Activated T-helper 1 cell treated with Interleukin-2 at 50 U/mL for 16 hours (primary cell): Measurements from ENCODE around the gene PCDHGA4.
"Not testable (repeated sequence)": the region's sequence is repeated elsewhere in the genome, so short reads cannot be mapped to it uniquely, and the experiment has no call there.

ENCODE experiments used
- DNase-seq: peaks from one replicate; pipeline ENCODE4 v3.0.0-alpha.2; 2020; ENCODE audit warnings: low read depth

Gene PCDHGA4

DNA sequence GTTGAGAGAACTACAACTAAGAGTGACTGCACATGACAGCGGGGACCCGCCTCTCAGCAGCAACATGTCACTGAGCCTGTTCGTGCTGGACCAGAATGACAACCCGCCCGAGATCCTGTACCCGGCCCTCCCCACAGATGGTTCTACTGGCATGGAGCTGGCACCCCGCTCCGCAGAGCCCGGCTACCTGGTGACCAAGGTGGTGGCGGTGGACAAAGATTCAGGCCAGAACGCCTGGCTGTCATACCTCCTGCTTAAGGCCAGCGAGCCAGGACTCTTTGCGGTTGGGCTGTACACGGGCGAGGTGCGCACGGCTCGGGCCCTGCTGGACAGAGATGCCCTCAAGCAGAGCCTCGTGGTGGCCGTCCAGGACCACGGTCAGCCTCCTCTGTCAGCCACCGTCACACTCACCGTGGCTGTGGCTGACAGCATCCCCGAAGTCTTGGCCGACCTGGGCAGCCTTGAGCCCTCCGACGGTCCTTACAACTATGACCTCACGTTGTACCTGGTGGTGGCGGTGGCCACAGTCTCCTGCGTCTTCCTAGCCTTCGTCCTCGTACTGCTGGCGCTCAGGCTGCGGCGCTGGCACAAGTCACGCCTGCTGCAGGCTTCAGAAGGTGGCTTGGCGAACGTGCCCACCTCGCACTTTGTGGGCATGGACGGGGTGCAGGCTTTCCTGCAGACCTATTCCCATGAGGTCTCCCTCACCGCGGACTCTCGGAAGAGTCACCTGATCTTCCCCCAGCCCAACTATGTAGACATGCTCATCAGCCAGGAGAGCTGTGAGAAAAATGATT is 29.8 kb downstream of the PCDHGA4 start:
- DNase-seq: no peak

GRCh38 chr5:141387557-141388311 is 32.9 kb downstream of the PCDHGA4 start, which contains the start of gene PCDHGB4:
TSS of gene PCDHGB4 (plus strand) at chr5:141387698. CDS start at chr5:141387885, 187 bp downstream.
- DNase-seq: not testable (repeated sequence)

DNA sequence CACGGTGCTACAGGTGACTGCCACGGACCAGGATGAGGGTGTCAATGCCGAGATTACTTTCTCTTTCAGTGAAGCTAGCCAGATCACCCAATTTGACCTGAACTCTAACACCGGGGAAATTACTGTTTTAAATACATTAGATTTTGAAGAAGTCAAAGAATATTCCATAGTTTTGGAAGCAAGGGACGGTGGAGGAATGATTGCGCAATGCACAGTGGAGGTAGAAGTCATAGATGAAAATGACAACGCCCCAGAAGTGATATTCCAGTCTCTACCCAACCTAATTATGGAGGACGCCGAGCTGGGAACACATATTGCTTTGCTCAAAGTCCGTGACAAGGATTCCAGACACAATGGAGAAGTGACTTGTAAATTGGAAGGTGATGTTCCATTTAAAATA is 33.8 kb downstream of the PCDHGA4 start:
- DNase-seq: no peak

GRCh38 chr5:141389153-141390042 is 34.6 kb downstream of the PCDHGA4 start:
- no peak for DNase-seq

GRCh38 chr5:141392429-141393198 is 37.8 kb downstream of the PCDHGA4 start, which contains the start of gene PCDHGA8:
TSS of gene PCDHGA8 (plus strand) at chr5:141392633. CDS start at chr5:141392814, 181 bp downstream.
- DNase-seq: no peak

DNA sequence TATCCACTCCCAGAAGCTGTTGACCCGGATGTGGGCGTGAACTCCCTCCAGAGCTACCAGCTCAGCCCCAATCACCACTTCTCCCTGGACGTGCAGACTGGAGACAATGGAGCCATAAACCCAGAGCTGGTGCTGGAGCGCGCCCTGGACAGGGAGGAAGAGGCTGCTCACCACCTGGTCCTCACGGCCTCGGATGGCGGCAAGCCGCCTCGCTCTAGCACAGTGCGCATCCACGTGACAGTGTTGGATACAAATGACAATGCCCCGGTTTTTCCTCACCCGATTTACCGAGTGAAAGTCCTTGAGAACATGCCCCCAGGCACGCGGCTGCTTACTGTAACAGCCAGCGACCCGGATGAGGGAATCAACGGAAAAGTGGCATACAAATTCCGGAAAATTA is 38.4 kb downstream of the PCDHGA4 start:
- no peak for DNase-seq

DNA sequence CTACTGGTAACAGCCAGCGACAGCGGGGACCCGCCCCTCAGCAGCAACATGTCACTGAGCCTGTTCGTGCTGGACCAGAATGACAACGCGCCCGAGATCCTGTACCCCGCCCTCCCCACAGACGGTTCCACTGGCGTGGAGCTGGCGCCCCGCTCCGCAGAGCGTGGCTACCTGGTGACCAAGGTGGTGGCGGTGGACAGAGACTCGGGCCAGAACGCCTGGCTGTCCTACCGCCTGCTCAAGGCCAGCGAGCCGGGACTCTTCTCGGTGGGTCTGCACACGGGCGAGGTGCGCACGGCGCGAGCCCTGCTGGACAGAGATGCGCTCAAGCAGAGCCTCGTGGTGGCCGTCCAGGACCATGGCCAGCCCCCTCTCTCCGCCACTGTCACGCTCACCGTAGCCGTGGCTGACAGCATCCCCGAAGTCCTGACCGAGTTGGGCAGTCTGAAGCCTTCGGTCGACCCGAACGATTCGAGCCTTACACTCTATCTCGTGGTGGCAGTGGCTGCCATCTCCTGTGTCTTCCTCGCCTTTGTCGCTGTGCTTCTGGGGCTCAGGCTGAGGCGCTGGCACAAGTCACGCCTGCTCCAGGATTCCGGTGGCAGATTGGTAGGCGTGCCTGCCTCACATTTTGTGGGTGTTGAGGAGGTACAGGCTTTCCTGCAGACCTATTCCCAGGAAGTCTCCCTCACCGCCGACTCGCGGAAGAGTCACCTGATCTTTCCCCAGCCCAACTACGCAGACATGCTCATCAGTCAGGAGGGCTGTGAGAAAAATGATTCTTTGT is 39.8 kb downstream of the PCDHGA4 start:
- DNase-seq: not testable (repeated sequence)

DNA sequence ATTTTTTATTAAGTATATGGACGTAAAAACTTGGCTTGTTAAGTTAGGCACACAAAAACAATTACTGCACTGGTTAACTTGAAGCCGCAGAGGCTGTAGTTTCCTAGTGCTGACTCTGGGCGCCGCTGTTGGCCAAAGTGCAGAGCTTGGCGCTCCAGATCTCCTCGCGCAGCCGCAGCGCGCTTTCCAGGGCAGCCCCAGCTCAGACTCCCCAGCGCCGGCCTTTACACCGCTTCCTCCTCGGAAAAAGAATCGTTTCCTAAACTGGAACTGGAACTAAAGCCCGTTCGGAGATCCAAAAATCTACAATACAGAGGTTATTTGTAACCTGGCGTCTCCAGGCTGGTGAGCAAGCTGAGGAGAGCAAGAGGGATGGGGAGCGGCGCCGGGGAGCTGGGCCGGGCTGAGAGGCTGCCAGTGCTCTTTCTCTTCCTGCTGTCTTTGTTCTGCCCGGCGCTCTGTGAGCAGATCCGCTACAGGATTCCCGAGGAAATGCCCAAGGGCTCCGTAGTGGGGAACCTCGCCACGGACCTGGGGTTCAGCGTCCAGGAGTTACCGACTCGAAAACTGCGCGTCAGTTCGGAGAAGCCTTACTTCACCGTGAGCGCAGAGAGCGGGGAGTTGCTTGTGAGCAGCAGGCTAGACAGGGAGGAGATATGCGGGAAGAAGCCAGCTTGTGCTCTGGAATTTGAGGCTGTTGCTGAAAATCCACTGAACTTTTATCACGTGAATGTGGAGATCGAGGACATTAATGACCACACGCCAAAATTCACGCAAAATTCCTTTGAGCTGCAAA is 43.1 kb downstream of the PCDHGA4 start, which contains the start of gene PCDHGB5:
Gene PCDHGB5, plus strand, starts transcription at position 192 of the 796 bp plus-strand sequence. Its CDS starts 181 bp downstream, at position 373.
- DNase-seq: not testable (repeated sequence)

- no peak for DNase-seq
Observed at GRCh38 chr5:141398608-141399007, 43.8 kb downstream of the PCDHGA4 start.

DNA sequence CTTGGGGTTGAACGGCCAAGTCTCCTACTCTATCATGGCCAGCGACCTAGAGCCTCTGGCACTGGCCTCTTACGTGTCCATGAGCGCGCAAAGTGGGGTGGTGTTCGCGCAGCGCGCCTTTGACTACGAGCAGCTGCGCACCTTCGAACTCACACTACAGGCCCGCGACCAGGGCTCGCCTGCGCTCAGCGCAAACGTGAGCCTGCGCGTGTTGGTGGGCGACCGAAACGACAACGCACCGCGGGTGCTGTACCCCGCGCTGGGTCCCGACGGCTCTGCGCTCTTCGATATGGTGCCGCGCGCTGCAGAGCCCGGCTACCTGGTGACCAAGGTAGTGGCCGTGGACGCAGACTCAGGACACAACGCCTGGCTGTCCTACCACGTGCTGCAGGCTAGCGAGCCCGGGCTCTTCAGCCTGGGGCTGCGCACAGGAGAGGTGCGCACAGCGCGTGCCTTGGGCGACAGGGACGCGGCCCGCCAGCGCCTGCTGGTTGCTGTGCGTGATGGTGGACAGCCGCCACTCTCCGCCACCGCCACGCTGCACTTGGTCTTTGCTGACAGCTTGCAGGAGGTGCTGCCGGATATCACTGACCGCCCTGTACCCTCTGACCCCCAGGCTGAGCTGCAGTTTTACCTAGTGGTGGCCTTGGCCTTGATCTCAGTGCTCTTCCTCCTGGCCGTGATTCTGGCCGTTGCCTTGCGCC is 44.9 kb downstream of the PCDHGA4 start:
- DNase-seq: no peak

DNA sequence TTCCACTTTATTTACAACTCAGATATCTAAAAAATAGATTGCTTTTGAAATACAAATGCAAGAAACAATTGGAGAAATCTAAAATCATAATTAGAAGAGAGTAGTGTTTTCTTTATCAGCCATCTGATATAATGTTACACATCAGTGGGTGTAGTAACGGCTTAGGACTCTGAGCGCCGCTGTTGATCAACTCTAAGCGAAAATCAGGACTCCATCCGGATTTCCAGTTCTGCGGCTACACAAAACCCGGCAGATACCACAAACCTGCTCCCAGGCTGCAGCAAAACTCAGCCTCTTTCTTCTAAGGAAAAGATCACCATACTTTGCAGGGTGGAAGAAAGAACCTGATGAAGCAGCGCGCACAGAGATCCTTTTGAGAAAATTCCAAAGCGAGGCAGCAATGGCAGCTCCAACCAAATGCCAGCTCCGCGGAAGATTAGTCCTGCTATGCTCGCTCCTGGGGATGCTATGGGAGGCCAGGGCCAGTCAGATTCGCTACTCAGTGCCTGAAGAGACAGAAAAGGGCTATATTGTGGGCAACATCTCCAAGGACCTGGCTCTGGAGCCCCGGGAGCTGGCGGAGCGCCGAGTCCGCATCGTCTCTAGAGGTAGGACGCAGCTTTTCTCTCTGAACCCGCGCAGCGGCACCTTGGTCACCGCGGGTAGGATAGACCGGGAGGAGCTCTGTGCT is 47.9 kb downstream of the PCDHGA4 start, which contains the start of gene PCDHGA9:
Gene PCDHGA9, plus strand, starts transcription at position 226 of the 691 bp plus-strand sequence. Its CDS starts 175 bp downstream, at position 401.
- no peak for DNase-seq

DNA sequence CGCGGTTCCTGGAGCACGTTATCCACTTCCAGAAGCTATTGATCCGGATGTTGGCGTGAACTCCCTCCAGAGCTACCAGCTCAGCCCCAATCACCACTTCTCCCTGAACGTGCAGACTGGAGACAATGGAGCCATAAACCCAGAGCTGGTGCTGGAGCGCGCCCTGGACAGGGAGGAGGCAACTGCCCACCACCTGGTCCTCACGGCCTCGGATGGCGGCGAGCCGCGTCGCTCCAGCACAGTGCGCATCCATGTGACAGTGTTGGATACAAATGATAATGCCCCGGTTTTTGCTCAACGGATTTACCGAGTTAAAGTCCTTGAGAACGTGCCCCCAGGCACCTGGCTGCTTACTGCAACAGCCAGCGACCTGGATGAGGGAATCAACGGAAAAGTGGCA is 48.6 kb downstream of the PCDHGA4 start:
- no peak for DNase-seq
